ENCODE results near the gene C1QTNF5.

Gene C1QTNF5

DNA sequence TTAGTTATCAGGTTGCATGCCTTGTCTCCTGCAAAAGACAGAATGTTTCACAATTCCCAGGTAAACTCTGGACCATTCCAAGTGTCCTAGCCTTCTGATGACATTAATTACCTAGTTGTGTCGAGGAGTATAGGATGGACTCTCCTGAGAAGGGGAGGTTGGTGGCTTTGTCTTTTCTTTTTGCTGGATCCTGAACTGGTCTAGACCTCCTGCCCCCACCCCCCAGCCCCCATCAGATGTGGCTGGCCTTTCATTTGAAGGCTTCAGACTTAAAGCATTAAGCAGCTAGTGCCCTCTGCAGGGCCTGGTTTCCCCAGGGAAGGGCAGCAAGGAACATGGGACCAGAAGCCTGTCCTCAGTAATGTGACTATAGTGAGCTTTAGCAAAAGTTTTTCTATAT, 33.5 kb downstream of the C1QTNF5 start:
- no peak overlapping the region for H3K4me3 ChIP-seq (ENCODE audit: low read length in 2 of 2)
- H3K9me3 ChIP-seq (ENCODE audit: control insufficient read depth in 2 of 2, low read length in 2 of 2), result no peaks in the 10 kb centered on the region
- no peaks in the 10 kb centered on the region for H3K4me1 ChIP-seq (ENCODE audit: control insufficient read depth in 2 of 2, insufficient read depth in 2 of 2, low read length in 2 of 2)
- H3K27me3 ChIP-seq (ENCODE audit: control insufficient read depth in 2 of 2, insufficient read depth in 2 of 2, low read length in 2 of 2), result no peaks in the 10 kb centered on the region
- H3K36me3 ChIP-seq (ENCODE audit: control insufficient read depth in 2 of 2, insufficient read depth in 2 of 2, low read length in 2 of 2), result peaks cover 12 to 26% of the 10 kb centered on the region in 2 donors
- H3K9ac ChIP-seq (ENCODE audit: low read depth in 1 of 2, low read length in 2 of 2), result no peak overlapping the region
- no peak overlapping the region for H3K27ac ChIP-seq (ENCODE audit: low read depth in 2 of 2, low read length in 2 of 2)

- peaks cover 14 to 32% of the 10 kb centered on the region in 2 donors for H3K36me3 ChIP-seq (ENCODE audit: control insufficient read depth in 2 of 2, insufficient read depth in 2 of 2, low read length in 2 of 2)
These were observed 34.3 kb downstream of the C1QTNF5 start for GRCh38 chr11:119306373-119306890.

DNA sequence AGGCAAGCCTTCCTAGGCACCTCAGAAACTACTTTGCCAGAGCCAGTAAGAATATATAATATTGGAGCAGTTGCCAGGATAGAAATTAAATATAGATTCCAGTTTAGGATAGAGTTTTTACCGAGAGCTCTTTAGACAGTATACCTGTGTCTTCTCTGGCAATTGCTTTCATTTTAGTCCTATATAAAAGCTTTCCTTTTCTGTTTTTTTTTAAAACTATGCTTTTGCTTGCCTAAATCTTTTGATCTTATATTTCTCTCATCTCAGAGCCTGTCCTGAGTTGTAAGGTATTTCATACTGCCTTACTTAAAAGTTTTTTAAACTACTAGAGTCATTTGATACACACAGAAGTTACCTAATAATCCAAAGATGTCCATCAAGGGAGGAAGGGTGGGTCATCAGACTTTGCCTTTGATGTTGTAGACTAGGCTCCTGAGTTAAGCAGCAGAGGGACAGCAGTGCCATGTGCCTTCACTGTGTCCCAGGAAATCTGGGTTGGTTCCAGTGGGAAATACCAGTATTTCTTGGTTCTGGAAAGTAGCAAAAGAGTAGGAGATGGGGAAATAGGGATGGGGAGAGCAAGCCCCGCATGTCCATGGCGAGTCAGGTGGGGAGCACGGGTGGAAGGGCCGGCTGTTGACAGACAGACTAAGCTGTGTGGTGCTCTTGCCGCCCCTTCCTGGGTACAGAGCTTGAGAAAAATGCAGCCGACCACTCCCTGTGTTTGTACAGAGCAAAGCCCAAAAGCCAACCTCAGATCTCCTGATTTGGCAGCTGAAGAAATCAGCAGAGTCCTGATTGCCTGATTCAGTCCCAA, 34.9 kb downstream of the C1QTNF5 start:
- Histone ChIP-seq H3K27me3 (ENCODE audit: control insufficient read depth in 2 of 2, insufficient read depth in 2 of 2, low read length in 2 of 2) (no peaks in the 10 kb centered on the region), H3K27ac (ENCODE audit: low read depth in 2 of 2, low read length in 2 of 2) (no peak overlapping the region), H3K36me3 (ENCODE audit: control insufficient read depth in 2 of 2, insufficient read depth in 2 of 2, low read length in 2 of 2) (peaks cover 16 to 38% of the 10 kb centered on the region in 2 donors), H3K4me1 (ENCODE audit: control insufficient read depth in 2 of 2, insufficient read depth in 2 of 2, low read length in 2 of 2) (no peaks in the 10 kb centered on the region), H3K9me3 (ENCODE audit: control insufficient read depth in 2 of 2, low read length in 2 of 2) (no peaks in the 10 kb centered on the region), H3K9ac (ENCODE audit: low read depth in 1 of 2, low read length in 2 of 2) (no peak overlapping the region), H3K4me3 (ENCODE audit: low read length in 2 of 2) (no peak overlapping the region)

More at GRCh38 chr11:119306373-119306890, 34.3 kb downstream of the C1QTNF5 start:
- no peaks in the 10 kb centered on the region for H3K9me3 ChIP-seq (ENCODE audit: control insufficient read depth in 2 of 2, low read length in 2 of 2)
- H3K4me3 ChIP-seq (ENCODE audit: low read length in 2 of 2), result no peak overlapping the region
- H3K27ac ChIP-seq (ENCODE audit: low read depth in 2 of 2, low read length in 2 of 2), result no peak overlapping the region
- no peaks in the 10 kb centered on the region for H3K4me1 ChIP-seq (ENCODE audit: control insufficient read depth in 2 of 2, insufficient read depth in 2 of 2, low read length in 2 of 2)
- H3K9ac ChIP-seq (ENCODE audit: low read depth in 1 of 2, low read length in 2 of 2), result no peak overlapping the region
- H3K27me3 ChIP-seq (ENCODE audit: control insufficient read depth in 2 of 2, insufficient read depth in 2 of 2, low read length in 2 of 2), result no peaks in the 10 kb centered on the region

DNA sequence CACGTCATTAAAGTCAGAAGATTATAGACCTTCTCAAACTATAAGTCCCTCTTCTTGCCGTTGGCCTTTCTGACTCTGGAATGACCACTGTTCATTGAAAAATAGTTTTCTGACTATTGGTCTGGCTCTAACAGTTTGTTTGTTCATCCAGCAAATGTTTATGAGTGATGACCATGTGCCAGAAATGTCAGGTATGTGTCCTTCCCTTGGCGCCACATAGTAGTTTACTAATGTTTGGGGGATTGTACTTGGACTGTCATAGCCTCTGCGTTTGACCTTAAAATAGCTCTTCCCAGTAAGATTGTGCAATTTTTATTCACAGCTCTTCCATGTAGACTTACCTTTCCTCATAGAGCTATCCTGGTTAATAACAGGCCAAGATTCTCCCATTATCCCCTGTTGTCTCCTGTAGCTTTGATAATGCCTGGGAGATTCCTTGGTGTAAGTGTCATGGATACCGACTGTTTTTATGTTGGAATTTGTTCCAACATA, 37.4 kb downstream of the C1QTNF5 start:
- H3K4me1 ChIP-seq (ENCODE audit: control insufficient read depth in 2 of 2, insufficient read depth in 2 of 2, low read length in 2 of 2), result no peaks in the 10 kb centered on the region
- no peaks in the 10 kb centered on the region for H3K9me3 ChIP-seq (ENCODE audit: control insufficient read depth in 2 of 2, low read length in 2 of 2)
- H3K9ac ChIP-seq (ENCODE audit: low read depth in 1 of 2, low read length in 2 of 2), result no peak overlapping the region
- no peak overlapping the region for H3K4me3 ChIP-seq (ENCODE audit: low read length in 2 of 2)
- no peak overlapping the region for H3K27ac ChIP-seq (ENCODE audit: low read depth in 2 of 2, low read length in 2 of 2)
- no peaks in the 10 kb centered on the region for H3K27me3 ChIP-seq (ENCODE audit: control insufficient read depth in 2 of 2, insufficient read depth in 2 of 2, low read length in 2 of 2)
- H3K36me3 ChIP-seq (ENCODE audit: control insufficient read depth in 2 of 2, insufficient read depth in 2 of 2, low read length in 2 of 2), result peaks cover 39 to 60% of the 10 kb centered on the region in 2 donors

DNA sequence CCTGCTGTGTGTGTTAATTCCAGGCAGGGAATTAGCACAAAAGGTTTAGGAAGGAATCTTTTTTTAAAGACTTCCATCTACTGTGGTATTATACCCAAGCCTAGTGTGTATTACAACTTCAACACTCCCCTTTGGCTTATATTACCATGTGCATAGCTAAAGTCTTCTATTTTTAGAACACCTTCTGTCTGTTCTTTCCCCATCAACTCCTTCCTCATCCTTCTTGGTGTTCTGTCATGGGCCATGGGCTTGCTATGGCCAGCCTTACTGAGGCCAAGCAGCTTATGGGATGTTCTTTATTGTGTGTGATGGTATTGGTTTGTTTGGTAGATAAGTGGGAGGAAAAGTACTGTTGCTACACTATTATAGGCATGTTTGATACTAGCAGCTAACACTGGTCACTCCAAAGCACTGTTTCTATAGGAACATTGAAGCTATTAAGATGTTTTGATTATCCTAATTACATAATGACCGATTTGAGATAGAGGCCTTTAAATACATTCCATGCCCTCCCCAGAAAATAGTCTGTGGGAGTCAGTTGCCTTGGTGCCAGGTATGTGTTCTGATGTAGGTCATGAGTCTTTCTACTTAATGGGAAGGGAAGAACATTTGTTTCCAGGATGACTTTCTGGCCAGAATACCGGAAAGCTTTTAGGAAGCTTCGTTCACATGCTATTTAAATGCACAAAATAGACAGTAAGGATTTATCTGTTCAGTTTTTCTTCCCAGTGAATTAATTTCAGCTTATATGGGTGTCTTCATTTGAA, 40.3 kb downstream of the C1QTNF5 start:
- H3K27me3 ChIP-seq (ENCODE audit: control insufficient read depth in 2 of 2, insufficient read depth in 2 of 2, low read length in 2 of 2), result no peaks in the 10 kb centered on the region
- no peaks in the 10 kb centered on the region for H3K4me1 ChIP-seq (ENCODE audit: control insufficient read depth in 2 of 2, insufficient read depth in 2 of 2, low read length in 2 of 2)
- no peak overlapping the region for H3K4me3 ChIP-seq (ENCODE audit: low read length in 2 of 2)
- H3K9me3 ChIP-seq (ENCODE audit: control insufficient read depth in 2 of 2, low read length in 2 of 2), result no peaks in the 10 kb centered on the region
- peaks cover 52 to 71% of the 10 kb centered on the region in 2 donors for H3K36me3 ChIP-seq (ENCODE audit: control insufficient read depth in 2 of 2, insufficient read depth in 2 of 2, low read length in 2 of 2)
- H3K9ac ChIP-seq (ENCODE audit: low read depth in 1 of 2, low read length in 2 of 2), result no peak overlapping the region
- no peak overlapping the region for H3K27ac ChIP-seq (ENCODE audit: low read depth in 2 of 2, low read length in 2 of 2)

DNA sequence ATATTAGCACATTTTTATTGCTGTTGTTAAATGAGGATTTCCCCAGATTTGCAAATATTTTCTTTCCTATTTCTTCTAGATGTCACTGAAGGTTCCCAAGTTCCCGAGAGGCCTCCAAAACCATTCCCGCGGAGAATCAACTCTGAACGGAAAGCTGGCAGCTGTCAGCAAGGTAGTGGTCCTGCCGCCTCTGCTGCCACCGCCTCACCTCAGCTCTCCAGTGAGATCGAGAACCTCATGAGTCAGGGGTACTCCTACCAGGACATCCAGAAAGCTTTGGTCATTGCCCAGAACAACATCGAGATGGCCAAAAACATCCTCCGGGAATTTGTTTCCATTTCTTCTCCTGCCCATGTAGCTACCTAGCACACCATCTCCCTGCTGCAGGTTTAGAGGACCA, 41.3 kb downstream of the C1QTNF5 start:
- no peak overlapping the region for H3K27ac ChIP-seq (ENCODE audit: low read depth in 2 of 2, low read length in 2 of 2)
- H3K36me3 ChIP-seq (ENCODE audit: control insufficient read depth in 2 of 2, insufficient read depth in 2 of 2, low read length in 2 of 2), result peaks cover 52 to 71% of the 10 kb centered on the region in 2 donors
- H3K9ac ChIP-seq (ENCODE audit: low read depth in 1 of 2, low read length in 2 of 2), result no peak overlapping the region
- no peaks in the 10 kb centered on the region for H3K27me3 ChIP-seq (ENCODE audit: control insufficient read depth in 2 of 2, insufficient read depth in 2 of 2, low read length in 2 of 2)
- H3K9me3 ChIP-seq (ENCODE audit: control insufficient read depth in 2 of 2, low read length in 2 of 2), result no peaks in the 10 kb centered on the region
- no peak overlapping the region for H3K4me3 ChIP-seq (ENCODE audit: low read length in 2 of 2)
- H3K4me1 ChIP-seq (ENCODE audit: control insufficient read depth in 2 of 2, insufficient read depth in 2 of 2, low read length in 2 of 2), result no peaks in the 10 kb centered on the region

DNA sequence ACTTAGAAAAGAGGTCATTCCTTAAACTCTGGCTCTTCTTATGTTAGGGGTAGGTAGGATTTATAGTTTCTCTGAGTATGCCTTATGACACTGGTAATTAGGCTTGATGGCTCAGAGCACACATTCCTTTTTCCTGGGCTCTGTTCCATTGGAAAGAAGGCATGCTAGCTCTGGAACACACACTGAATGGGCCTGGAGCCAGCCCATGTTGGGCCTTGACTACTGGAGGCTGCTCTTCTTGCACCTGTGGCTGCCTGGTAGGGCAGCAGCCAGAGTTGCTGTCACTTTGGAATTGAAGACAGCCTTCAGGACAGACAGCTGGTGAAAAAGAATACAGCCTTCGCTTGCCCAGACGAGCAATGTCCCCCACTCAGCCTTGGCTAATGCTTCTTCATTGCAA, 42.0 kb downstream of the C1QTNF5 start:
- no peak overlapping the region for H3K9ac ChIP-seq (ENCODE audit: low read depth in 1 of 2, low read length in 2 of 2)
- H3K4me1 ChIP-seq (ENCODE audit: control insufficient read depth in 2 of 2, insufficient read depth in 2 of 2, low read length in 2 of 2), result no peaks in the 10 kb centered on the region
- H3K27ac ChIP-seq (ENCODE audit: low read depth in 2 of 2, low read length in 2 of 2), result no peak overlapping the region
- no peaks in the 10 kb centered on the region for H3K27me3 ChIP-seq (ENCODE audit: control insufficient read depth in 2 of 2, insufficient read depth in 2 of 2, low read length in 2 of 2)
- peaks cover 51 to 65% of the 10 kb centered on the region in 2 donors for H3K36me3 ChIP-seq (ENCODE audit: control insufficient read depth in 2 of 2, insufficient read depth in 2 of 2, low read length in 2 of 2)
- no peaks in the 10 kb centered on the region for H3K9me3 ChIP-seq (ENCODE audit: control insufficient read depth in 2 of 2, low read length in 2 of 2)
- no peak overlapping the region for H3K4me3 ChIP-seq (ENCODE audit: low read length in 2 of 2)

DNA sequence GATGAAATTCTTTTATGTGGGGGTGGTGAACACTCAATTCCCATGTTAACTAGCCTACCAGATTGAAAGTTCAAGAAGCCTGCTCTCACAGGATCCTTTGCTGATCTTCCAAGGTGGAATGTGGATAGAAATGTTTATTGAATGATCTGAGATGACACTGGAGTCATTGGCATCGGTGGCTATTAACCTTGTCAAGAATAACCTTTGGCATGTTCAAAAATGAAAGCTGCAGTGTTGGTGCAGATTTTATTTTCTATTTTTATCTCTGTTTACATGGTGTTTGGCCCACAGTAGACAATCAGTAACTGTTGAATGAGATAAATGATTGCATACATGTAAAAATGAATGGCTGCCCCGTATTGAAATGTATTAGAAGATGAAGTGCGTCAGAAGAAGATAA, 42.7 kb downstream of the C1QTNF5 start:
- Histone ChIP-seq H3K27ac (ENCODE audit: low read depth in 2 of 2, low read length in 2 of 2) (no peak overlapping the region), H3K9ac (ENCODE audit: low read depth in 1 of 2, low read length in 2 of 2) (no peak overlapping the region), H3K4me1 (ENCODE audit: control insufficient read depth in 2 of 2, insufficient read depth in 2 of 2, low read length in 2 of 2) (no peaks in the 10 kb centered on the region), H3K9me3 (ENCODE audit: control insufficient read depth in 2 of 2, low read length in 2 of 2) (no peaks in the 10 kb centered on the region), H3K4me3 (ENCODE audit: low read length in 2 of 2) (no peak overlapping the region), H3K36me3 (ENCODE audit: control insufficient read depth in 2 of 2, insufficient read depth in 2 of 2, low read length in 2 of 2) (peaks cover 46 to 59% of the 10 kb centered on the region in 2 donors), H3K27me3 (ENCODE audit: control insufficient read depth in 2 of 2, insufficient read depth in 2 of 2, low read length in 2 of 2) (no peaks in the 10 kb centered on the region)

DNA sequence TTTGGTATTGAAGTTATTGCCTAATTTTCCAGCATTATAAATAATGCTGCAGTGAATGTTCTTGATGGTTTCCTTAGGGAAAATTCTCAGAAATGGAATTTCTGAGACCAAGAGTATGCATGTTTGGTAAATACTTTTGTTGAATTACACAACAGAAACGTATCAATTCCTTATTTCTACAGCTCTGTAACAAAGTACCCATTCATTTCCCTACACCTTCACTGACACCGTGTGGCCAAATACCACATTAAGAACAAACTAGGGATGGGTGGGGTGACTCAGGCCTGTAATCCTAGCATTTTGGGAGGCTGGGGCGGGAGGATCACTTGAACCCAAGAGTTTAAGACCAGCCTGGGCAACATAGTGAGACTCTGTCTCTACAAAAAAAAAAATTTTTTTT, 45.5 kb downstream of the C1QTNF5 start:
- Histone ChIP-seq H3K27ac (ENCODE audit: low read depth in 2 of 2, low read length in 2 of 2) (no peak overlapping the region), H3K36me3 (ENCODE audit: control insufficient read depth in 2 of 2, insufficient read depth in 2 of 2, low read length in 2 of 2) (peaks cover 37 to 41% of the 10 kb centered on the region in 2 donors), H3K4me1 (ENCODE audit: control insufficient read depth in 2 of 2, insufficient read depth in 2 of 2, low read length in 2 of 2) (no peaks in the 10 kb centered on the region)

GRCh38 chr11:119293461-119293860, 47.2 kb downstream of the C1QTNF5 start:
- H3K36me3 ChIP-seq (ENCODE audit: control insufficient read depth in 2 of 2, insufficient read depth in 2 of 2, low read length in 2 of 2), result peaks cover 24 to 31% of the 10 kb centered on the region in 2 donors
- H3K9ac ChIP-seq (ENCODE audit: low read depth in 1 of 2, low read length in 2 of 2), result no peak overlapping the region
- H3K27me3 ChIP-seq (ENCODE audit: control insufficient read depth in 2 of 2, insufficient read depth in 2 of 2, low read length in 2 of 2), result no peaks in the 10 kb centered on the region
- no peak overlapping the region for H3K27ac ChIP-seq (ENCODE audit: low read depth in 2 of 2, low read length in 2 of 2)
- no peak overlapping the region for H3K4me3 ChIP-seq (ENCODE audit: low read length in 2 of 2)
- H3K9me3 ChIP-seq (ENCODE audit: control insufficient read depth in 2 of 2, low read length in 2 of 2), result no peaks in the 10 kb centered on the region
- H3K4me1 ChIP-seq (ENCODE audit: control insufficient read depth in 2 of 2, insufficient read depth in 2 of 2, low read length in 2 of 2), result no peaks in the 10 kb centered on the region

More for the DNA sequence above, 45.5 kb downstream of the C1QTNF5 start:
- Histone ChIP-seq H3K9me3 (ENCODE audit: control insufficient read depth in 2 of 2, low read length in 2 of 2) (no peaks in the 10 kb centered on the region), H3K4me3 (ENCODE audit: low read length in 2 of 2) (no peak overlapping the region), H3K9ac (ENCODE audit: low read depth in 1 of 2, low read length in 2 of 2) (no peak overlapping the region), H3K27me3 (ENCODE audit: control insufficient read depth in 2 of 2, insufficient read depth in 2 of 2, low read length in 2 of 2) (no peaks in the 10 kb centered on the region)

All from mucosa of rectum (tissue), 2 donors.